SK-N-SH treated with all-trans-retinoic acid at 6 μM for 48 hours (cell line): ENCODE data around the gene RAMP2.
"Not testable (repeated sequence)": the region's sequence is repeated elsewhere in the genome, so short reads cannot be mapped to it uniquely, and the experiment has no call there.

Source experiments
- ATAC-seq: fragments of 200-7000 bp; cut with Tn5 transposase; 3 replicates; pipeline ENCODE4 v1.9.1; 2020; ENCODE audit warnings: mild to moderate bottlenecking, moderate library complexity
- ARNTL ChIP-seq: fragments of 450-650 bp; formaldehyde crosslinking; IDR thresholded peaks from 2 replicates; pipeline ENCODE4 v1.5.0; 2020; ENCODE audit warnings: low read depth, mild to moderate bottlenecking, moderate library complexity, borderline replicate concordance
- BACH2 ChIP-seq: fragments of 250-450 bp; sonication (Bioruptor Pico); IDR thresholded peaks from 2 replicates; pipeline ENCODE4 v1.9.0; 2021; ENCODE audit warnings: mild to moderate bottlenecking, borderline replicate concordance
- CSDC2 ChIP-seq: fragments of 250-450 bp; sonication (Bioruptor Pico); IDR thresholded peaks from 2 replicates; pipeline ENCODE4 v1.5.0; 2020; ENCODE audit warnings: mild to moderate bottlenecking, moderate library complexity
- CSRNP3 ChIP-seq: fragments of 250-450 bp; sonication (Bioruptor Pico); IDR thresholded peaks from 2 replicates; pipeline ENCODE4 v1.5.1; 2021; ENCODE audit warnings: mild to moderate bottlenecking, moderate library complexity
- ESRRG ChIP-seq: fragments of 250-450 bp; sonication (Bioruptor Pico); IDR thresholded peaks from 2 replicates; pipeline ENCODE4 v1.6.1; 2021; ENCODE audit warnings: mild to moderate bottlenecking
- GLIS3 ChIP-seq: fragments of 250-450 bp; sonication (Bioruptor Pico); IDR thresholded peaks from 2 replicates; pipeline ENCODE4 v1.5.0; 2020; ENCODE audit warnings: mild to moderate bottlenecking, moderate library complexity
- ISL1 ChIP-seq: fragments of 250-450 bp; sonication (Bioruptor Pico); IDR thresholded peaks from 2 replicates; pipeline ENCODE4 v2.1.2; 2022; ENCODE audit warnings: mild to moderate bottlenecking, moderate library complexity
- OSR1 ChIP-seq: fragments of 250-450 bp; sonication (Bioruptor Pico); IDR thresholded peaks from 2 replicates; pipeline ENCODE4 v1.8.0; 2022; ENCODE audit warnings: moderate library complexity, mild to moderate bottlenecking, inconsistent platforms
- PATZ1 ChIP-seq: fragments of 250-450 bp; sonication (Bioruptor Pico); IDR thresholded peaks from 2 replicates; pipeline ENCODE4 v1.8.0; 2020; ENCODE audit warnings: mild to moderate bottlenecking, moderate library complexity, borderline replicate concordance
- PPARA ChIP-seq: fragments of 250-450 bp; sonication (Bioruptor Pico); IDR thresholded peaks from 2 replicates; pipeline ENCODE4 v1.5.0; 2020; ENCODE audit warnings: mild to moderate bottlenecking, borderline replicate concordance
- RARB ChIP-seq: fragments of 250-450 bp; sonication (Bioruptor Pico); IDR thresholded peaks from 2 replicates; pipeline ENCODE4 v1.8.0; 2021; ENCODE audit warnings: mild to moderate bottlenecking, moderate library complexity
- SNAI2 ChIP-seq: fragments of 250-450 bp; sonication (Bioruptor Pico); IDR thresholded peaks from 2 replicates; pipeline ENCODE4 v1.5.0; 2020; ENCODE audit warnings: mild to moderate bottlenecking, moderate library complexity
- TOX ChIP-seq: fragments of 250-450 bp; sonication (Bioruptor Pico); IDR thresholded peaks from 2 replicates; pipeline ENCODE4 v1.8.0; 2021; ENCODE audit warnings: mild to moderate bottlenecking, moderate library complexity, borderline replicate concordance
- ZC3H10 ChIP-seq: fragments of 250-450 bp; sonication (Bioruptor Pico); IDR thresholded peaks from 2 replicates; pipeline ENCODE4 v1.5.1; 2021; ENCODE audit warnings: mild to moderate bottlenecking, moderate library complexity
- ZFP3 ChIP-seq: fragments of 250-450 bp; sonication (Bioruptor Pico); IDR thresholded peaks from 2 replicates; pipeline ENCODE4 v1.5.0; 2020; ENCODE audit warnings: mild to moderate bottlenecking, moderate library complexity
- ZNF565 ChIP-seq: fragments of 450-650 bp; formaldehyde crosslinking; conservative IDR thresholded peaks from 2 replicates; pipeline ENCODE4 v1.5.0; 2020; ENCODE audit warnings: low read depth, mild to moderate bottlenecking, moderate library complexity
- ZNF70 ChIP-seq: fragments of 450-650 bp; formaldehyde crosslinking; IDR thresholded peaks from 2 replicates; pipeline ENCODE4 v1.5.0; 2020; ENCODE audit warnings: mild to moderate bottlenecking, moderate library complexity
- ZNF8 ChIP-seq: fragments of 450-650 bp; formaldehyde crosslinking; IDR thresholded peaks from 2 replicates; pipeline ENCODE4 v1.5.0; 2020; ENCODE audit warnings: mild to moderate bottlenecking, moderate library complexity

The RAMP2 gene

GRCh38 chr17:42760652-42761581 is at the start of gene RAMP2:
Gene RAMP2, plus strand, starts transcription at chr17:42761227. Its CDS starts 35 bp downstream, at chr17:42761262.
- ATAC-seq = peak; percentile 55
- no peak for TF ChIP-seq ZC3H10 (CRISPR knock-in tag)

- peak; percentile 92 for ATAC-seq
- TF ChIP-seq ZNF8 (CRISPR knock-in tag) = no peak
- no peak for TF ChIP-seq ZNF565 (CRISPR knock-in tag)
- no peak for TF ChIP-seq SNAI2 (CRISPR knock-in tag)
- TF ChIP-seq RARB (CRISPR knock-in tag) = no peak
- no peak for TF ChIP-seq OSR1
- no peak for TF ChIP-seq ISL1 (CRISPR knock-in tag)
- TF ChIP-seq ESRRG (CRISPR knock-in tag) = no peak
- no peak for TF ChIP-seq ZNF70 (CRISPR knock-in tag)
- no peak for TF ChIP-seq ZC3H10 (CRISPR knock-in tag)
- TF ChIP-seq ARNTL (CRISPR knock-in tag) = no peak
These were observed 39.9 kb upstream of the RAMP2 start for GRCh38 chr17:42720996-42721583.

DNA sequence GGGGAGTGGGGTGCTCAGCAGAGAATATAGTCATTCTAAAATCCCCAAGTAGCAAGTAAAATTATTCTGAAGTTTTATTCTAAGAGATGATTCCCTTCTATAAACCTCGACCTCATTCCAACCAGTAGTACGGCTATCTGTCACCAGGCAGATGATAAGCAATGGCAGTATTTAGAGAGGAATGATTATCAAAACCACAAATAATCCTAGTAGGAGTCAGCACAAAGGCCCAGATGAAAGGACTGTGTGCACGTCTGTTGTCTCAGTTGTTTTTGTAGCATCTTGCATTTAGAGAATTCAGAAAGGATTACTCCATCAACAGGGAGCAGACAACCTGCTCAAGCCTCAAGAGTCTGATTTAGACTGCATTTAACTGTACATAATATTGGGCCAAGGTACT is 37.4 kb upstream of the RAMP2 start:
- no peak for TF ChIP-seq SNAI2 (CRISPR knock-in tag)
- TF ChIP-seq, all 23 proteins: peak for 0
- ATAC-seq = no peak

DNA sequence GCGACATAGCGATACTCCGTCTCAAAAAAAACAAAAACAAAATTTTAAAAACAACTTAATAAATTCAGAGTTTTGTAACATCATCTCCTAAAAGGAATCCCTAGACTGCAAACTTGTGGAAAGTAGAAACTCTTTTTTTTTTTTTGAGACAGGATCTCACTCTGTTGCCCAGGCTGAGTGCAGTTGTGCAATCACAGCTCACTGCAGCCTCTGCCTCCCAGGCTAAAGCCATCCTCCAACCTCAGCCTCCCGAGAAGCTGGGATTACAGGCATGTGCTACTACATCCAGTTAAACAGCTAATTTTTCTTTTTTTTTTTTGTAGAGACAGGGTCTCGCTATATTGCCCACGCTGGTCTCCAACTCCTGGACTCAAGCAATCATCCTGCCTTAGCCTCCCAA is 35.9 kb upstream of the RAMP2 start:
- no peak for ATAC-seq
- TF ChIP-seq CSDC2 (no peak), TOX (CRISPR knock-in tag) (no peak), ESRRG (CRISPR knock-in tag) (no peak), PPARA (CRISPR knock-in tag) (no peak), SNAI2 (CRISPR knock-in tag) (no peak), BACH2 (CRISPR knock-in tag) (no peak), CSRNP3 (CRISPR knock-in tag) (no peak), ISL1 (CRISPR knock-in tag) (no peak), OSR1 (no peak), PATZ1 (CRISPR knock-in tag) (no peak), GLIS3 (no peak), ZNF70 (CRISPR knock-in tag) (no peak), RARB (CRISPR knock-in tag) (no peak), ARNTL (CRISPR knock-in tag) (no peak), ZFP3 (CRISPR knock-in tag) (no peak)

DNA sequence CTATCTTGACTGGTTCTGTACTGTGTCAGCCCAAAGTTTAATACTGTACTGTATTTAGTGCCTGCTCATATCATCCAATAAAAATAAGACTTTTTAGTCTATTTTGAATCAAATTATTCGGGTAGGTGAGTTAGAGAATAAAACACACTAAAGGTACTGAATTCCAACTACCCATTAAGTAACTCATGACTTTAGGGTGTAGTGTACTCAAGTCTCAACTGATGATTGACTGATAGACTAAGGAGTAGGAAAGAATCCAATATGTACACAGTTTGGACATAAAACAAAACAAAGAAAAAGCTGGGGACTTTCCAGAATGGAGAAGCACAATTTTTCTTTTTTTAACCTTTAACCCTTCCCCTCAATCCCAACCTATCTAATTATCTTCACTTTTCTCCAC is 20.3 kb upstream of the RAMP2 start:
- no peak for ATAC-seq
- TF ChIP-seq ZFP3 (CRISPR knock-in tag) (no peak), OSR1 (no peak), SNAI2 (CRISPR knock-in tag) (no peak), ZC3H10 (CRISPR knock-in tag) (no peak), ESRRG (CRISPR knock-in tag) (no peak), ZNF565 (CRISPR knock-in tag) (no peak), TOX (CRISPR knock-in tag) (no peak), CSRNP3 (CRISPR knock-in tag) (no peak), ARNTL (CRISPR knock-in tag) (no peak), BACH2 (CRISPR knock-in tag) (no peak)

DNA sequence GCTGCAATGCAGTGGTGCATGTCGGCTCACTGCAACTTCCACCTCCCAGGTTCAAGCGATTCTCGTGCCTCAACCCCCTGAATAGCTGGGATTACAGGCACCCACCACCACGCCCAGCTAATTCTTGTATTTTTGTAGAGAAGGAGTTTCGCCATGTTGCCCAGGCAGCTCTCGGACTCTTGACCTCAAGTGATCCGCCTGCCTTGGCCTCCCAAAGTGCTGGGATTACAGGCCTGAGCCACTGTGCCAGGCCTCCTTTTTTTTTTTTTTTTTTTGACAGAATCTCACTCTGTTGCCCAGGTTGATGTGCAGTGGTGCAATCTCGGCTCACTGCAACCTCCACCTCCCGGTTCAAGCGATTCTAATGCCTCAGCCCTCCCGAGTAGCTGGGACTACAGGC is 18.1 kb upstream of the RAMP2 start:
- ATAC-seq = not testable (repeated sequence)
